ENCODE measurements around the gene VWA3A.

GRCh38 chr16:22186517-22186916, 94.2 kb downstream of the VWA3A start:
- TF ChIP-seq, protein P1, sequence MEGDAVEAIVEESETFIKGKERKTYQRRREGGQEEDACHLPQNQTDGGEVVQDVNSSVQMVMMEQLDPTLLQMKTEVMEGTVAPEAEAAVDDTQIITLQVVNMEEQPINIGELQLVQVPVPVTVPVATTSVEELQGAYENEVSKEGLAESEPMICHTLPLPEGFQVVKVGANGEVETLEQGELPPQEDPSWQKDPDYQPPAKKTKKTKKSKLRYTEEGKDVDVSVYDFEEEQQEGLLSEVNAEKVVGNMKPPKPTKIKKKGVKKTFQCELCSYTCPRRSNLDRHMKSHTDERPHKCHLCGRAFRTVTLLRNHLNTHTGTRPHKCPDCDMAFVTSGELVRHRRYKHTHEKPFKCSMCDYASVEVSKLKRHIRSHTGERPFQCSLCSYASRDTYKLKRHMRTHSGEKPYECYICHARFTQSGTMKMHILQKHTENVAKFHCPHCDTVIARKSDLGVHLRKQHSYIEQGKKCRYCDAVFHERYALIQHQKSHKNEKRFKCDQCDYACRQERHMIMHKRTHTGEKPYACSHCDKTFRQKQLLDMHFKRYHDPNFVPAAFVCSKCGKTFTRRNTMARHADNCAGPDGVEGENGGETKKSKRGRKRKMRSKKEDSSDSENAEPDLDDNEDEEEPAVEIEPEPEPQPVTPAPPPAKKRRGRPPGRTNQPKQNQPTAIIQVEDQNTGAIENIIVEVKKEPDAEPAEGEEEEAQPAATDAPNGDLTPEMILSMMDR (conservative IDR thresholded peaks at IDR 0.05 in 1 of 2, IDR thresholded peaks at IDR 0.05 in 1 of 2; ENCODE audit: low read depth in 1 of 2, low read length in 2 of 2) = peak in 1 of 2 donors; percentile 26
- TF ChIP-seq EZH2 (IDR thresholded peaks at IDR 0.05; ENCODE audit: low read length, missing control alignments) = no peak
